GM13977 (cell line): ENCODE measurements around the gene MAGI1.

Source experiments
- DNase-seq: peaks from one replicate; pipeline ENCODE4 v3.0.0; 2012; ENCODE audit warnings: low spot score
- CTCF ChIP-seq: IDR thresholded peaks from 2 replicates; pipeline ENCODE4 v1.5.1; 2012; ENCODE audit warnings: mild to moderate bottlenecking, control low read depth; ENCODE audit not compliant: insufficient read depth; ENCODE audit errors: extremely low read depth, missing control alignments
- in situ Hi-C: fragments of 300-500 bp; cut with MboI; formaldehyde crosslinking; loops from one replicate; pipeline ENCODE4 v1.12.0; 2022; ENCODE audit warnings: low sequenced_read_pairs, low pct_unique_long_range_greater_than_20kb, mixed read lengths, inconsistent platforms; ENCODE audit not compliant: unreplicated experiment

The MAGI1 gene

DNA sequence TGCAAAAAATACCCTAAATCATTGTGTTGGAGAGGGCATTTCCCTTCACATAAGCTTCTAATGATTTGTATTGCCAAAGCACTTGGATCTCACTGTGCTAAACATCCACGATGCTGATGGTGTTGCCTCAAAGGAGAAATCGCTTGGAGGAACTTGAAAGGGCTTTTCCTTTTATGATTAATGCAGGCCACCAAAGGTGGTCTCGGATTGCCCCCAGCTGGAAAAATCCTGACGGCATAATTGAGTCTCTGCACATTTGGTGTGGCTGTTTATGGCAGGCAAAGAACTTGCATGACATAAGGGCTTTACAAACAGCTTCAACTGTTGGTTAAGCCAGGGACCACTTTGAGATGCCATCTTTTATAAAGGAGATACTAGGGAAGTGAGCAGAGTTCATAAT, 687.0 kb downstream of the MAGI1 start:
- no peak for DNase-seq
- in situ Hi-C loops = no loop called here
- TF ChIP-seq CTCF = no peak

DNA sequence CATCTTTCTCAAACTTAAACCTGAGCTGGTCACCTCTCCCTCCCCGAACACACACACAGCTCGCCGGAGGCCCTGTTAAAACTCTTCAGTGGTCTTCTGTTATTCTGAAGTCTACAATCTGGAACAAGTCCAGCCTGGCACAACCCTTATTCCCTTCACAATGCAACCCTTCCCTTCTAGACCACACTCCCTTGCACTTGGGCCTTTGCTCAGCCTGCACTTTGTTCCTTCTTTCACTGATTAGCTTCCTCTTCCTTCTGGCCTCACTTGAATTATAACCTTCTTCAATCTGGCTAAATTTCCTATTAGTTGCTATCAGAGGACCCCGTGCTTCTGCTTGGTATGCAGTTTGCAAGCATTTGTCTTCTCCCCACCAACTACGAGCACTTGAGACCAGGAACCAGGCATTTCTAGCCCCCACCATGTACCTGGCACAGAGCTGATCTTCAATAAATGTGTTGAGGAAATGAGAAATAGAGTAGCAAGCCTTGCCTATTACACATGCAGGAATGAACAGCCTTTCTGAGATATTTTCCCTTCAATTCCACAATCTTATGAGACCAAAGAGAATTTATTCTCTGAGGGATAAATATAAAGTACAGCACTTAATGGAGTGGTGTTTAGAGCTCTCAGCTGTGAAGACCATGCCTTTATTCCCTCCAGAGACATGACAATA, 687.8 kb downstream of the MAGI1 start:
- DNase-seq = no peak
- in situ Hi-C loops = no loop called here
- TF ChIP-seq CTCF = no peak

- in situ Hi-C loops = no loop called here
- TF ChIP-seq CTCF = no peak
- no peak for DNase-seq
These were observed 690.2 kb downstream of the MAGI1 start for GRCh38 chr3:65348398-65348995.

GRCh38 chr3:65347166-65347565, 691.6 kb downstream of the MAGI1 start:
- DNase-seq = no peak
- TF ChIP-seq CTCF = no peak
- in situ Hi-C loops = no loop called here

DNA sequence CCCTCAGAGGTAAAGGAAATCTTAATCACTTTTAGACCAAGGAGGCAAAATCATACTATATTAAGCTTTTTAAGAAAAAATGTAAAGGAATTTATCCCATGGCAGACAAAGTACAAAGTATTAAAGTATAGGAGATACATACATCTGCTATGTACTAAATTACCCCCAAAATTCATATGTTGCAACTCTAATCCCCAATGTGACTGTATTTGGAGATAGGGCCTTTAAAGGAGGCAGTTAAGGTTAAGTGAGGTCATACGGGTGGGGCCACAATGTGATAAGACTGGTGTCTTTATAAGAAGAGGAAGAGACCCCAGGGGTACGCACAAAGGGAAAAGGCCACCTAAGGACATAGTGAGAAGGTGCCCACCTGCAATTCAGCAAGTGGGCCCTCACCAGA, 693.9 kb downstream of the MAGI1 start:
- in situ Hi-C loops = no loop called here
- no peak for TF ChIP-seq CTCF

GRCh38 chr3:65344444-65344843, 694.3 kb downstream of the MAGI1 start:
- in situ Hi-C loops = no loop called here
- no peak for DNase-seq
- TF ChIP-seq CTCF = no peak

More for the DNA sequence above, 693.9 kb downstream of the MAGI1 start:
- DNase-seq = no peak
